HG02852 (cell line): ENCODE data around the gene HS6ST3.
"Not testable (repeated sequence)": the region's sequence is repeated elsewhere in the genome, so short reads cannot be mapped to it uniquely, and the experiment has no call there.

Experiments
- ATAC-seq: cut with Tn5 transposase; IDR thresholded peaks from one replicate; pipeline ENCODE4 v1.9.1; 2021; ENCODE audit warnings: mild to moderate bottlenecking, moderate library complexity; ENCODE audit not compliant: unreplicated experiment

The HS6ST3 gene

DNA sequence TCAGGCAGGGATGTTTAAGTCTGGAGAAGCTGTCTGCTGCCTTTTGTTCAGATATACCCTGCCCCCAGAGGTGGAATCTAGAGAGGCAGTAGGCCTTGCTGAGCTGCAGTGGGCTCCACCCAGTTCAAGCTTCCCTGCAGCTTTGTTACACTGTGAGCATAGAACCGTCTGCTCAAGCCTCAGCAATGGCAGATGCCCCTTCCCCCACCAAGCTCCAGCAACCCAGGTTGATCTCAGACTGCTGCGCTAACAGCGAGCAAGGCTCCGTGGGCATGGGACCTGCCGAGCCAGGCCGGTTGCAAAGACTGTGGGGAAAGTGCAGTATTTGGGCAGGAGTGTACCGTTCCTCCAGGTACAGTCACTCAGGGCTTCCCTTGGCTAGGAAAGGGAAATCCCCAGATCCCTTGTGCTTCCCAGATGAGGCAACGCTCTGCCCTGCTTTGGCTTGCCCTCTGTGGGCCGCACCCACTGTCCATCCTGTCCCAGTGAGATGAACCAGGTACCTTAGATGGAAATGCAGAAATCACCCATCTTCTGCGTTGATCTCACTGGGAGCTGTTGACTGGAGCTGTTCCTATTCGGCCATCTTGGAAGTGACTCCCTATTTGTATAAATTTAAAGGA is 434.6 kb downstream of the HS6ST3 start:
- not testable (repeated sequence) for ATAC-seq

DNA sequence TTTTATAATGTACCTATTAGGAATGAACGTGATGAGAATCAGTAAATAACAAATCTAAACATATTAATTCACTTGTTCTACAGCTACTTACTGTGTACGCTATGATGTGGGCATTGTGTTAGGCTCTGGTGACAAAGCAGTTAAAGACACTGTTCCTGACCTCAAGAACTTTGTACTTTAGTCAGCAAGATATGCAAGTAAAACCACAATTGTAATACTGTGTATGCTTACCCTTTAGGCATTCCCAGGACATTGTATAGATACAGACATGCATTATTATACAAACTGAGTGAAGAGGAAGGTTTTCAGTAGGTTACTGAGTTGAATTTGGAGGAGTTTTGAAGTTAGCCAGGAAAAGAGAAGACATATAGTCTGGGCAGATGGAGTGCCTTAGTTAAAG is 435.8 kb downstream of the HS6ST3 start:
- ATAC-seq, result no peak

- no peak for ATAC-seq
Observed at GRCh38 chr13:96527497-96527896, 437.6 kb downstream of the HS6ST3 start.

GRCh38 chr13:96532804-96533203 is 442.9 kb downstream of the HS6ST3 start:
- ATAC-seq, result no peak

DNA sequence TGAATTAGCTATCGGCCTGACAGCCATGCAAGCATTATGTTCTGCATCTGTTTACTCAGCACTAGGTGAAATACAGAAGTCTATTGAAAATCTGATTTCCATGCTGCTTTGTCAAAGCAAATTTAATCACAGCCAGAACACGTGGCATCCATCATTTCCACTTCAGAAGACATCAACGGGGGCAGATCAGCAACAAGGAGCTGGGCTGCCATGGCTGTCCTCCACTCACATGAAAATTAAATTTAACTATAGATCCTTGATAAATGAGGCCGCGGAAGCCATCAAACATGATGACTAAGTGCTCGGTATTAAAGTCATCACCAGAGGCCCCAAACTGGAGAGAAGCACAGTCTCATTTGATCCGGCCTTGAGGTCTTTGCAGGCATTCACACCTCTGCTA is 443.5 kb downstream of the HS6ST3 start:
- ATAC-seq, result no peak

- ATAC-seq, result no peak
Observed at GRCh38 chr13:96539791-96540190, 449.9 kb downstream of the HS6ST3 start.

DNA sequence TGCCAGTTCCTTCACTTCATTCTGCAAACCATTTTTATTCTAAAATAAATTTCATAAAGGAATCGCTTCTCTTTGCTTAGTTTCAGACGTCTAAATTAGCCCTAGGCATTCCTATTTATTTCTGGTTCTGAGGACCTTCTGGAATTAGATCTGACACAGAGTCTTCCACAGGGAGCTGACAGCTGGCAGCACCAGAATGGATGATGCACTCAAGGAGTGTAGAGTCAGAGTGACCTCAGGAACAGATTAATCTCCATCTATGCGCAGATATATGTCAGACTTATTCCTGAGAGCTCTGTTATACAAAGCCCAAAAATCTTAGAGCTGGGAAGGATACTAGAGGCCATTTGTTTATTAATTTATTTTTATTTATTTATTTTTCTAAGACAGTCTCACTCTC is 450.8 kb downstream of the HS6ST3 start:
- no peak for ATAC-seq

GRCh38 chr13:96542986-96543385 is 453.1 kb downstream of the HS6ST3 start:
- no peak for ATAC-seq

DNA sequence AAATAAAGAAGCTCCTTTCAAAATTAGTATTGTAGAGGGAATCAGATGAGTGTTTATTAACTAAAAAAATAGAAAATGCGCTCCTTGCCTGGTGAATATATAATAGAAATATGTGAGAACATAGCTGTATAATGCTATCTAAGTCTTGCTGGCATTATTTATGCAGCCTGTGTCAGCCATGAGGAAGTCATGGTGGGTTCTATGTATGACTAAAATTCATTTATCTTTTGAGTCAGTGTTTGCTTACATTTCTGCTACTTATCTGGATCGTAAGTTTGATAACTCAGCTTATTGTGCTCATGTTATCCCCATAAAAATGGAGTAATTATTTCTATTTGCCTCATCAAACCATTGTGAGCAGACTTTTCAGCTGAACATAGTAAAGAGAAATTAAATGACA is 455.1 kb downstream of the HS6ST3 start:
- ATAC-seq, result no peak

- ATAC-seq, result no peak
Observed at GRCh38 chr13:96546463-96546862, 456.6 kb downstream of the HS6ST3 start.

- no peak for ATAC-seq
Observed at GRCh38 chr13:96551546-96551945, 461.6 kb downstream of the HS6ST3 start.

GRCh38 chr13:96552559-96552958 is 462.7 kb downstream of the HS6ST3 start:
- ATAC-seq, result no peak

GRCh38 chr13:96553796-96554195 is 463.9 kb downstream of the HS6ST3 start:
- no peak for ATAC-seq

GRCh38 chr13:96573563-96573962 is 483.7 kb downstream of the HS6ST3 start:
- ATAC-seq, result no peak

- no peak for ATAC-seq
Observed at GRCh38 chr13:96575423-96576320, 485.8 kb downstream of the HS6ST3 start.

DNA sequence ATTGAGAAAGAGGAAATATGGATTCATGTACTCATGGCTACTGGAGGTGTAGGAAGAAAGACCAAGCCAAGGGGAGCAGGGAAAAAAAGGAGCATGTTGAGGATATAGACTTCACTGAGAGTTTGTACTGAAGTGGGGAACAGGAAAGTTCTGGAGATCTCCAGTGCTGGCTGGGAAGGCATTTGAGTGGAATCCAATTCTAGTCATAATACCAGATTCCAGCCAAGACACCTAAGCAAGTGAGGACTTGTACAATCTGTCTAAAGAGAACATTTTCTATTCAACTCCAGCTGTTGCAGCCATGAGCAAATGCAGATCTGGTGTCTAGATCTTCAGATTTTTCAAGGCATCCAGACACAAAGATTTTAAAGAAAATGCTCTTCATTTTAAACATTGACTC is 491.8 kb downstream of the HS6ST3 start:
- no peak for ATAC-seq

DNA sequence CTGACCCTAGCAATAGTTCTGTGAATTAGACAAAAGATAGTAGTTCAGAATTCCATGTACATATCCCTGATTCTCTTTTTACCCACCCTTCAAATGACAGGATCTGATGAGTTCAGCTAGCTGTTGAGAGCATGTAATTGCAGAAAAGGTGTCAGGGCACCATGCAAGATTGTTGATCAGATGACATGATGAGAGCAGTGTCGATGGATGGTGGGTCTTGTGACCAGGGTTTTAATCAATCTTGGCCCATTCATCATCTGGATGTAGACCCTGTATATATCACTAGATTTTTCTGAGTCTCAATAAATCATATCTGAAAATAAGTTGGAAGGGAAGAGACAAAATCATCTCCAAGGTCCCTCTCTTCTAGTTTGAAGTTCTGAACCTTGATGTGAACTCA is 525.3 kb downstream of the HS6ST3 start:
- ATAC-seq, result no peak

DNA sequence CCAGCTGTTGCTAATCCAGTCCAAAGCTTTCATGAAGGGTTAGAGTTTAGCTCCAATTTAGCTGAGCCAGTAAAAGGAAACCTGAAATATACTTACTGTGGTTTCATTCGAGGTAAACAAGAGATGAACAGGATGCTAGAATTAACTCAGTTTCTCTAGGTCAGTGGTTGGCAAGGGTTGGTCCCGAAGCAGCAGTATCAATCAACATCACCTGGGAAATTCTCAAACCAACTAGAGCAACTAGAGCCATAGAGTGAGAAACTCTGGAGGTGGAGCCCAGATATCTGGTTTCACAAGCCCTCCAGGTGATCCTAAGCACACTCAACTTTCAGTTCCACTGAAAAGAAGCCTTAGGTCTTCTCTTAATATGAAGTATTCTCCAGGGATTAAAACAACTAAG is 527.6 kb downstream of the HS6ST3 start:
- ATAC-seq, result no peak

- ATAC-seq, result no peak
Observed at GRCh38 chr13:96621634-96622183, 531.8 kb downstream of the HS6ST3 start.

GRCh38 chr13:96629331-96629730 is 539.4 kb downstream of the HS6ST3 start:
- no peak for ATAC-seq

GRCh38 chr13:96632536-96633320 is 542.8 kb downstream of the HS6ST3 start:
- ATAC-seq, result no peak
